GM12872 (cell line): Measurements from ENCODE around the gene RHBDF1.

ENCODE experiments used
- TF ChIP-seq, protein P1 (sequence below): IDR thresholded peaks from 3 replicates; pipeline ENCODE4 v1.5.1; 2011; ENCODE audit warnings: low read depth, mild to moderate bottlenecking, low read length, moderate library complexity; ENCODE audit not compliant: insufficient read depth

RHBDF1 gene, protein sequence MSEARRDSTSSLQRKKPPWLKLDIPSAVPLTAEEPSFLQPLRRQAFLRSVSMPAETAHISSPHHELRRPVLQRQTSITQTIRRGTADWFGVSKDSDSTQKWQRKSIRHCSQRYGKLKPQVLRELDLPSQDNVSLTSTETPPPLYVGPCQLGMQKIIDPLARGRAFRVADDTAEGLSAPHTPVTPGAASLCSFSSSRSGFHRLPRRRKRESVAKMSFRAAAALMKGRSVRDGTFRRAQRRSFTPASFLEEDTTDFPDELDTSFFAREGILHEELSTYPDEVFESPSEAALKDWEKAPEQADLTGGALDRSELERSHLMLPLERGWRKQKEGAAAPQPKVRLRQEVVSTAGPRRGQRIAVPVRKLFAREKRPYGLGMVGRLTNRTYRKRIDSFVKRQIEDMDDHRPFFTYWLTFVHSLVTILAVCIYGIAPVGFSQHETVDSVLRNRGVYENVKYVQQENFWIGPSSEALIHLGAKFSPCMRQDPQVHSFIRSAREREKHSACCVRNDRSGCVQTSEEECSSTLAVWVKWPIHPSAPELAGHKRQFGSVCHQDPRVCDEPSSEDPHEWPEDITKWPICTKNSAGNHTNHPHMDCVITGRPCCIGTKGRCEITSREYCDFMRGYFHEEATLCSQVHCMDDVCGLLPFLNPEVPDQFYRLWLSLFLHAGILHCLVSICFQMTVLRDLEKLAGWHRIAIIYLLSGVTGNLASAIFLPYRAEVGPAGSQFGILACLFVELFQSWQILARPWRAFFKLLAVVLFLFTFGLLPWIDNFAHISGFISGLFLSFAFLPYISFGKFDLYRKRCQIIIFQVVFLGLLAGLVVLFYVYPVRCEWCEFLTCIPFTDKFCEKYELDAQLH

DNA sequence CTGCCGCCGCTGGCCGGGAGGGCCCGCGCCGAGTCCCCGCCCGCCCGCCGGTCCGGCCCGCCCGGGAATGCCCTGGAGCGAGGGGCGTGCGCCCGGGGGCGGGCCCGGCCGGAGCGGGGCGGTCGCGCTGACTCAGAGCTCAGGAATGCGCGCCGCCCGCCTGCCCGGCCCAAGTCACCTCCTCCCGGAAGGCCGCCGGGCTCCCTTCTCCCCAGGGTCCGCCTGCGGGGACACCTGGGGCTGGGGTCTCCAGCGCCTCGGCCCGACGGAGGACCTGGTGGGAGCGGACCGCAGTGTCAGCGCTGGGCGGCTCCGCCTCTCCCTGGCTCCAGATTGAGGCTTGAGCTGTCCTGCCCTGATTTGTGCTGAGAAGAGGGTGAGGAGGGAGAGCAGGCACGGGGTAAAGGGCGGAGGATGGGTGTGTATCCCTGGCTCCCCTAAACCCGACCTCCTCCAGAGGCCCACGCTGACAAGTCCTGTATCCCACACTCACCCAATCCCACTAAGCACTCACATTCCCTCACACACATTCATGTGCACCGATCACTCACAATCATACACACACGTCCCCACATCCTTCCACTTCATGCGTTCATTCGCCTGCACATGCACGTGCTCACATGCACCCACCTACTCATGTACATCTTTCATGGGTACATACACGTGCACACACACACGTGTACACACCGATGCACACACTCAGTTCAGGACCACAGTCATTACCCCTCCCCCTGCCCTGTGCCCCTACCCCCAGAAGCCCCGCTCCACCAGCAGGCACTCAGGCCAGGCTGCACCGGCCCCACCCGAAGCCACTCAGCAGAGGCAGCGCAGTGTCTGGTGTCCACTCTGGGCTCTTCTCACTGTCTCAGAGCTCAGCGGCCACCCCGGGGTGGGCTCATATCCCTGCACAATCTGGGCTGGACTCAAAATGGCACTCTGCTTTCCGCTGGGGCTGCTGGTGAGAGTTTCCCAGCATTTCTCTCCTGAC, at the start of gene RHBDF1:
Gene RHBDF1, minus strand, starts transcription at position 71 of the 988 bp plus-strand sequence. CDS start 7,616 bp downstream, outside the sequence.
- TF ChIP-seq, protein P1, sequence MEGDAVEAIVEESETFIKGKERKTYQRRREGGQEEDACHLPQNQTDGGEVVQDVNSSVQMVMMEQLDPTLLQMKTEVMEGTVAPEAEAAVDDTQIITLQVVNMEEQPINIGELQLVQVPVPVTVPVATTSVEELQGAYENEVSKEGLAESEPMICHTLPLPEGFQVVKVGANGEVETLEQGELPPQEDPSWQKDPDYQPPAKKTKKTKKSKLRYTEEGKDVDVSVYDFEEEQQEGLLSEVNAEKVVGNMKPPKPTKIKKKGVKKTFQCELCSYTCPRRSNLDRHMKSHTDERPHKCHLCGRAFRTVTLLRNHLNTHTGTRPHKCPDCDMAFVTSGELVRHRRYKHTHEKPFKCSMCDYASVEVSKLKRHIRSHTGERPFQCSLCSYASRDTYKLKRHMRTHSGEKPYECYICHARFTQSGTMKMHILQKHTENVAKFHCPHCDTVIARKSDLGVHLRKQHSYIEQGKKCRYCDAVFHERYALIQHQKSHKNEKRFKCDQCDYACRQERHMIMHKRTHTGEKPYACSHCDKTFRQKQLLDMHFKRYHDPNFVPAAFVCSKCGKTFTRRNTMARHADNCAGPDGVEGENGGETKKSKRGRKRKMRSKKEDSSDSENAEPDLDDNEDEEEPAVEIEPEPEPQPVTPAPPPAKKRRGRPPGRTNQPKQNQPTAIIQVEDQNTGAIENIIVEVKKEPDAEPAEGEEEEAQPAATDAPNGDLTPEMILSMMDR = no peak

DNA sequence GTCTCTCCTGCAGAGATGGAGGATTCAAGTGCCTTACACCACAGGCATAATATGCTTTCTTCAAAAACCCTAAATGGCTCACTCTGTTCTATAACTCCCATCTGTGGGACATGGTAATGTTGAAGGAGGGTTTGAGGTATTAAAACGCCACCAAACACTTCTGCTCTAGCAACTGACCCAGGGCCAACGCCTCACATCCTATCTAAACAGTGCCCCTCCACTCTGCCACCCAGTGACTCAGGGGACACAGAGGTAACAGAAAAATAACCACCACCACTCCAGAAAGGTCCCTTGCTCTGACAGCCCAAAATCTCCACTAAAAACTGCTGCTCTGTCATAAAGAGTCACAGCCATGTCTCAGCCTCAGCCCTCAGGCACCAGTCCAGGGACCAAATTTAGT, 48.3 kb upstream of the RHBDF1 start:
- TF ChIP-seq, protein P1 = no peak

DNA sequence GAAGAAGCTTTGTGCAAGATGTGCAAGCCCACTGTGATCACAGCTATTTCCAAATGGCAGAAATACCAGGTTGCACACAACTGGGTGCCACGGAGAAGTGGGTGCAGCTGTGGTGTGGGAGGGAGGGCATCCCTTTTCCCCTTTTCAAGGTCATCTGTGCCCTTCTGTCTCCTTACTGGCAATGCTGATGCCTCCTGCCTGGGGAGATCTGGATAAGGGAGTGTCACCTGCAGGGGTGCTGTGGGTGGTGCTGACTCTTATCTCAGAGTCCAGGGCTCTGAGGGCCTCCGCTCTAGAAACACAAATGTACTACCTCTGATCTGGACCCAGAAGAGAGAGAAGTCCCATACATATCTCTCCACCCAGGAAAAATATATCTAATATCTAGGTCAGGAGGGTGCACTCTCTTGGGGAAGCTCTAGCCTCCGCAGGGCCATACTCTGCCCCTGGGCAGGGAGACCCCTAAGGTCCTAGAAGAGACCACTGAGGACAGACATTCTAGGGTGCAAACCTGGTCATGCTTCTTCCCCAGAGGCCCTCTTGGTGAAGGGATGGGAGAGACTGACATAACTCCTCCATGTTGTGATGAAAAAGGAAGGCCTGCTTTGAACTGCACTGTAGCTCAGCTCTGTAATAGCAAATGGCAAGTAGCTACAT, 47.5 kb upstream of the RHBDF1 start:
- TF ChIP-seq, protein P1 = no peak

DNA sequence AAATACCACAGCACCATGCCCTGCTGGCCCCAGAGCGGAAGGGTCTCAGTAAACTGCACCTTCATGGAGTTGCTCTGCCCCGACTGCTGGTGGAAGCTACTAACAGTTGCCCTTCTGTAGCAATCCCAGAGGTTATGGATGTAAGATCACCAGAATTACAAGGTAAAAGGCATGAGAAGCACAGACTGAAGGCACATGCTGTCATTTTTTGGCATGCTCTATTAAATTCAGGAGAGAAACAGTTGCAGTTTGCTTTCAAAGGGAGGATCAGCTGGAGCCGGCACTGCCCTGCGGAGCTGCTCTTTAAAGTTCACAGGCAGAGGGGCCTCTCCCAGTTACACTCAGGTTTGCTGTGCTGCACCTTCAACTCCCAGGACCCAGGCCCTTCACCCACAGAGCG, 46.9 kb upstream of the RHBDF1 start:
- TF ChIP-seq, protein P1 = no peak

DNA sequence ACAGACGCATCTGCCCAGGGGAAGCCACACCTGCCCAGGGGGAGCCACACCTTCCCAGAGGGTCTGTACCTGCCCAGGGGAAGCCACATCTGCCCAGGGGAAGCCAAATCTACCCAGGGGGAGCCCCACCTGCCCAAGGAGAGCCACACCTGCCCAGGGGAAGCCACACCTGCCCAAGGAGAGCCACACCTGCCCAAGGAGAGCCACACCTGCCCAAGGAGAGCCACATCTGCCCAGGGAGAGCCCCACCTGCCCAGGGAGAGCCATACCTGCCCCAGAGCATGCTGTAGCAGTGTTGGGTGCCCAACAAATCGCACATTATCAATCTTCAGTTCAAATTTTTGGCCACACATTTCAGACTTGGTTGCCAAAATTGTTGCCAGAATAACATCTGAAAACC, 46.4 kb upstream of the RHBDF1 start:
- TF ChIP-seq, protein P1 = no peak

DNA sequence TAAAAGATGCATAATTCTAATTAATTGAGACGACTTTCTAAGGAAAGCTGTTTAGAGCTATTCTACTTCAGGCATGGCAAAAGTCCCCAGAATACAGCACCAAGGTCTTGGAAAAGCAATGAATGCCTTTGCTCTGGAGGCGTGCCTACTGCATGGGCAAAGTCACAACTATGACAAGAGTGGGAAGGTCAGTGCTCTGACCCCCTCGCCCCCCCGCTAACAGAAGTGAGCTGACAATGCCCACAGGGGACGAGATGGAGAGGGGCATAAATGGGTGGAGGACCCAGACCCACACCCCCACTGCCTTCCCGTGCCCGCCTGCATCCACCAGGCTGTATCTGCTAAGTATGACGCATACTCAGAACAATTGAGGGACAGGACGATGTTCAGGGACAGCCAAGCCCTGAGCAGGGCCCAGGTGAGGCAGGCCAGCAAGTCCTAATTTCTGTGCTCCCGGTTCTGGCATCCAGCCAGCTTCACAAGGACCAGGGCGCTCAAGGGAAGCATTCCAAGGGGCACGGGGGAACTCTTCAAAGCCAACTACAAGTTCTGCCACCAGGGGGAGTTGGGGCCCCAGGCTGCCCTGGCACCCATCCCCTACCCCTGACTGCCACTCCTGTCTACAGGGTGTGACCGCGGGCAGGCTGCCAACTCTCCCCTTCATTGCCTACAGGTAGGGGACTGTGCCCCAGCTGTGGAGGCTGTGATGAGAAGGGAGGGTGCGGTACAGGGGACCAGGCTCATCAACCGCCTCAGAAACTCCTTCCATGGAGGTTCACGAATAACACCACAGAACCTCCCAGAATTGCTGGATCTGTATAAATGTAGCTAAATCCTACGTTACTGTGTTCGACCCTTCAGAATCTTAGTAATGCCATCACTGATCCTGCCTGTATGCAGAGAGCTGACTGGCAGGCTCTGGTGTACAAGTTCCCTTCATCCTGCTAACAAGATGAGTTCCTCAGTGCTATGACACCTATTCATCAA, 45.2 kb upstream of the RHBDF1 start:
- TF ChIP-seq, protein P1 = peak; percentile 87
